HG03025 (cell line): Measurements from ENCODE around the gene UXS1.
"Not testable (repeated sequence)": the region's sequence is repeated elsewhere in the genome, so short reads cannot be mapped to it uniquely, and the experiment has no call there.

Experiments used
- ATAC-seq: cut with Tn5 transposase; IDR thresholded peaks from one replicate; pipeline ENCODE4 v1.9.1; 2021; ENCODE audit warnings: mild to moderate bottlenecking, moderate library complexity; ENCODE audit not compliant: unreplicated experiment, low FRiP score

UXS1 gene

GRCh38 chr2:106137731-106138521, 56.2 kb downstream of the UXS1 start:
- ATAC-seq = no peak

- ATAC-seq = not testable (repeated sequence)
Observed at GRCh38 chr2:106131192-106131591, 62.9 kb downstream of the UXS1 start.

DNA sequence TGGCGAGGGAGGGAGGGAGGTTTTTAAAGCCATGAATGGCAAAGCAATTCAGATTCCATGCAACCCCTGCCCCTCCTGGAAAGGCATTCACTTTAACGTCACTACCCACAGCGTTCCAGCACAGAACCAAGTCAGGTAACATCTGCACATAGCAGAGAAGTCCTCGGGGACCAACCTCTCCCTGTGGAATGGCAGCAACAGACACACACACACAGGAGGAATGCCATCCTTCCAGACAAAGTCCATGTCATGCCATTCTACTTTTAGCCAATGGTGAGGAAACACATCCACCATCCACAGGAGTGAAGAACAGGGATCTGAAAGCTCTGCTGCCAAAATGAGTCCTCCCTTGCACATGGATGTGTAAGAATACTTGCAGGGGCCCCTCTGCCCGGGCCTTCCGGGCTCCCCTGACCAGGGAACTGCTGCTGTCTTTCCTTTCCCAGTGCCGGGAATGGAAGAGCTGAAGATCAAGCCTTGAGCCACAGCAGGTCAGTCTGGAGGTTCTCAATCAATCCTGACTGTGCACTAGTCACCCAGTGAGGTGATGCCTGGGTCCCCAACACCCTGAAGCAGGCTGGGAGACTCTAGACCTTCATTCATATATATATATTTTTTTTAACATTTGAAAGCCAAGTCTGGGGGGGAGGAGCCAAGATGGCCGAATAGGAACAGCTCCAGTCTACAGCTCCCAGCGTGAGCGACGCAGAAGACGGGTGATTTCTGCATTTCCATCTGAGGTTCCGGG, 63.7 kb downstream of the UXS1 start:
- ATAC-seq = no peak

- ATAC-seq = no peak
Observed at GRCh38 chr2:106129592-106129991, 64.5 kb downstream of the UXS1 start.

GRCh38 chr2:106129150-106129549, 65.0 kb downstream of the UXS1 start:
- ATAC-seq = no peak

- ATAC-seq = no peak
Observed at GRCh38 chr2:106127776-106128268, 66.3 kb downstream of the UXS1 start.

DNA sequence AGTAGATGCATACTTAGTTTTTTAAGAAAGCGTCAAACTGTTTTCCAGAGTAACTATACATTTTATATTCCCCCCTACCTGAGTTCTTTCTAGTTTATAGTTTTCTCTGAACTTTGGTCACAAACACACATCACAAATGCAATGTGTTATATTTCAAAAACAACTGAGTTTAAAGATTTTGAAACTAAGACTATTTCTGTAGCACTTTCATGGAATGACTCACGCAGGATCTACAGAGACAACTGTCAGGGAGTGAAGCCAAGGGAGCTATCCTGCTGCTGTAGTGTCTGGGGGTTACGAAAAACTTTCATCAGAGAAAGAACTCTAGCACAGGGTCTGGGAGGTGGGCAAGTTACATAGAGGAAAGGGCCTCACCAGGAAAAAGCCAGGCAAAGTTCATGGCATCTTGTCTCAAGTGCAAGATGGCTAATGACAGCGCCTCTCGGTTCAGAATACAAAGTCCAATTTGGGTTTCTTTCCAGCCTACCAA, 66.8 kb downstream of the UXS1 start:
- no peak for ATAC-seq

DNA sequence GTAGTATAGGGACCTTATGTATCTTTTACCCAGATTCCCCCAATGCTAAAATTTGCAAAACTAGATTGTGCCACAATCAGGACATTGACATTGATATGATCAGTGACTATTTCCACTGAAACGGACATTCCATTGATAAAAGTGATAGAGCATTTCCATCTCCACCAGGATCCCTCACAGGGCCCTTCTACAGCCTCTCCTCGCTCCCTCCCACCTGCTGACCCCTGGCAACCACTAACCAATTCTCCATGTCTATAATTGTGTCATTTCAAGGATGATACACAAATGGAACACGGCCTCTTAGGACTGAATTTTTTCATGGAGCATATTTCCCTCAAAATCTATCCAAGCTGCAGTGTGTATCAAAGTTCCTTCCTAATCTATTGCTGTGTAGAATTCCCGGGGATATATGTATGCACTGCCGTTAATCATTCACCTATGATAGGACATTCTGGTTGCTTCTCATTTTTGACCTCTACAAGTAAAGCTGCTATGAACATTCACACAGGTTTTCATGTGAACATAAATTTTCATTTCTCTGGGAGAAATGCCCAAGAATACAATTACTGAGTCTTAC, 67.3 kb downstream of the UXS1 start:
- ATAC-seq = no peak

DNA sequence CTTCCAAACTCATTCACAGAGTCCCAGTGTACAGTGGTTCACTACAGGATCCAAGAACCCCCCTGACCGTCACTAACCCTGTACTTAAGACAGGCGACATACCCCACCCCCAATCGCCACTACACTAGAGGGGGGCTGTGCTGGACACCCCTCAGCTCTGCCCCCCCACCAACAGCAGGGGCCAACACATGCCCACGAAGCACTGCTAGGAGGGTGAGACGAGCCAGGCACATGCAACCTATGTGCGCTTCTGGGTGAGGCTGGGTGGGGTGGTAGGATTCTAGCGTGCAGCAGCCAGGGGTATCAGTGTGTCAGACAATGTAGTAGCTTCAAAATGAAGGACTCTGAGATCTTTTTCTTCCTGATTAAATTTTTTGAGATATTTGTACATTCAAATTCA, 67.8 kb downstream of the UXS1 start:
- no peak for ATAC-seq

DNA sequence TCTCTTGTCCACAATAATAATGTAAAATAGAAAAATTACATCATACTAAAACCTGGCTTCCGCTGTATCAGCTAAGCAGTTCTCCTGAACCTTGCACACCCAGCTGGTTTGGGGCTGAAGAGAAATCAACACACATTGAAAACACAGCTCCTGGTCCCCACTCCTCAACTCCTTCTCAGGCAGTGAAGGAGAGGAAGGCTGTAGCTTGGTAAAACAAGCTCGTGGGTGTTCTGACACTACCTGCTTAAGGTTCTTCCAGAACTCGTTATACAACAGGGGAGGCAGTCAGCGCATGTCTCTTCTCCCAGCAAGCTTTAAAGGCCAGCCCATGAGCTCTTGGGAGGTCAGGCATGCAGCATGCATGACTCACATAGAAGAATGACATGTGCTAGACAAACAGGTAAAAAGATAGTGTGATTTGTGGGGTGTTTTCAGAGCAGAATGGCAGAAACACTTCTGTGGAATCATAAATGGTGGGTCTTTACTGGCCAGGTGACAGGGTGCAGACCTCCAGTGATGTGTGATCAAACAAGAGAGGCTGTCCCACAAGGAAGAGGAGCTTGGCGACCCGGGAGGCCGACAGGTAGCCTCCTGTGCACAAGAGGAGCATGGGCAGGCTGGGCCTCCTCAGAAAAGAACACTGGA, 69.1 kb downstream of the UXS1 start:
- ATAC-seq = no peak

- ATAC-seq = no peak
Observed at GRCh38 chr2:106124106-106124756, 69.9 kb downstream of the UXS1 start.

DNA sequence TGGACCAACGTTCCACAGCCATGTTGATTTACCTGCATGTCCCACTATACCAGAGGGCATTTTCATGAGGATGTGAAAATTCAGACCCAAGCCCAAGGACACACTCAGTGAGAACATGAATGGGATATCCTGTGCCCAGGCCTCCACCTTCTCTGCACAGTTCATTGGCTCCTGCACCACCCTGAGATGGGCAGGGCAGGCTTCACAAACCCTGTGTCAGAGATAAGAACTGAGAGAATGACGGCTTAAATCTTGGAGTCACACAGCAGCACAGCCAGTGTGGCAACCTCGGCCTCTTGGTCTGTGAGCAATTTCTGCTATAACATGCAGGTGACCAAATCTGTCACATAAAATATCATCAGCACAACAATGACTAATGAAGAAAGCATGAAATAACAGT, 71.9 kb downstream of the UXS1 start:
- ATAC-seq = no peak

- ATAC-seq = no peak
Observed at GRCh38 chr2:106120432-106120831, 73.7 kb downstream of the UXS1 start.

DNA sequence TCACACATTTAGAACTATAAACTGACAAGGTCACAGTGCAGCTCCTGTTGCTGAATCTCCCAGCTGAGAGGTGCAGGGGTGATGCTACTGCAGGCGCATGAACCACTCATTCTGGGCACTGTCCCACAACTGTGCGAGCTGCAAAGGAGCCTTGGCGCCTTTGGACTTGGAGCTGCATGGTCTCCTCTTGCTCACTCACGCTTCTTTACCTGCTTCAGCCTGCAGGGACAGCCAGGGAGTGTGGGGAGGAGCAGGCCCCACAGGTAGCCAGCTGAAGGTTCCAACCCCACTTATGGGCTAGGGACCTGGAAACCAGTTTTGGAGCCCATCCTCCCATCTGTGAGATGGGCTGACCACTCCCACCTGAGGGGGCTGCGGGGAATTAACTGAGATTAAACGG, 75.0 kb downstream of the UXS1 start:
- ATAC-seq = no peak

DNA sequence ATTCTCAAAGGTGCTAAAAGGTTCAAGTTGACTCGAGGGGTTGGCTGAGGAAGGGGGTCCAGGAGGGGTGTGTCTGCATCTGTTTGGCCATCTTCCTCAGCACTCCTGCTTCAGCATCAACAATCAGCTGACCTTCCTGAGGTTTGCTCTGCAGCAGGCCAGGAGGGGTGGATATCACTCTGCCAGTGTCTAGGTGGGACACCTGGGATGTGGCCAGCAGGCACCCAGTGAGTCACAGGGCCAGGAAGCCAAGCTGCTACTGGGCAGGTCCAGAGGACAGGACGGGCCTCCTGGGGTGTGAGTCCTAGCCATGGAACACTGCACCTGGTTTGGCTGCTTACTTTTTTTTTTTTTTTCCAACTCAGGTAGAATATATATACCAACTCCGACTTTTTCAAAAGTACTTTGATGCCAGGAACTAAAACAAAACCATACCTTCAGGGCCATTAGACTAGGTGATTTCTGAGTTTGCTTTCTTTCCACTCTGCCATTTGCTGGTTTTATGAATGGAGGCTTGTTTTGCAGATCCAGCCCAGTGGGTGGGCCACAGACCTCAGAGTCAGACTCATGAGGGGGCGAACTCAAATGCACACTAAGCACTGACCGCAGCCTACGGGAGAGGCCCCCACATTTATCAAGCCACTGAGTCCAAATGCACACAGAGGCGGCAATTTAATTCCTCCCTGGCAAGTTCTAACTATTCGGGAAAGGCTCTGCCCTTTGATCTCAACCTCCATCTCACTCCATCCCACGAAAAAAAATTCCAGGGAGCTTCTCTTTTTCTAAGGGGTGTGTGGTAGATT, 76.0 kb downstream of the UXS1 start:
- ATAC-seq = no peak

DNA sequence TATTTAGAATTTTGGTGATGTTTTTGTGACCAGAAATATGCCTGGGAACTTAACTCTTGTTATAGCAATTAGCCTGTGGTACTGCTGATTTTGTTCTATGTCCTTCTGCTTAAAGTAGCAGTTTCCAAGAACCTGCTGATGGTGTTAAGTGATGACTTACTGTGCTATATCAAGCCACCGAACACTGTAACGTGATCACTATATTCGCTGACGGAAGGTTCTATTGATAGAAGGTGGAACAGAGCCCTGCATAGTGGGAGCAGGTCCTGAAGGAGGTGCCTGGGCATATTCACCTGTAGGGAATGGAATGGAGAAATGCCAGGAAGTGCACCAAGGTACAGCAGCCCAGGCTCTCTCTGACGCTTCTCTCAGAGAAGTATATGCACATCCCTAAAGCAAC, 76.8 kb downstream of the UXS1 start:
- ATAC-seq = no peak

DNA sequence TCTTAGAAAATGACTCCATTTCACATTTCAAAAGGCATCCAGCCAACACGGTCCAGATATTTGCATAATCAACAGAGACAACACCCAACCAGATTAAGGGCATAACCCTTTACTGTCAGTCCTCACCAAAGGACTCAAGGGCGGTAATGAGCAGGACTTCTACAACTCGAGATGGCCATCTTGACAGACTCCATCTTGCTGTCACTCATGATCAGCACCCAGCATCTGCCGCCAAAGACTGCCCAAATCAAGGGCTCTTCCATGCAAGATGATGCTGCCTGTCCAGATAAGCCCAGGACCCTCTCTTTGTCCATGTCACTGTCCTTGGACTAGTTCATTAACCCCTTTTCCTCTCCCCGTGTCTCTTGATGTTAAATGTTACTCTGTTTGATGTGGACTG, 77.9 kb downstream of the UXS1 start:
- no peak for ATAC-seq

DNA sequence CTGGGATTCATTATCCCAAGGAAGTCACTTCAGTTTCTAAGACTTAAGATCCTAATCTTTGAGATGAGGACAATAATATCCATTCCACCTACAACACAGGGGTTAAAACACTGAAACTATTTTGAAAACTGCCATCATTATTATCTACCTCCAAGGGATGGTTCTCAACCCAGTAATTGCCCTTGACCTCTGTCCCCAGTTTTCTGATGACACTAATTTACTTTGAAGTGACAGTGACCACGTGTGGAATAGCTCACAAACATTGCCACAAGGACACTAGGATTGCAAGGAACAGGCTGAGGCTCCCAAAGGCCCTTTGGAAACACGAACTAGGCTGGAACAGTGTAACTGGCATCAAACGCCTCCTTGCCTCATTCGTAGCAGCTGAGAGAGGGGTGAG, 78.4 kb downstream of the UXS1 start:
- no peak for ATAC-seq

GRCh38 chr2:106115250-106115649, 78.9 kb downstream of the UXS1 start:
- ATAC-seq = peak; percentile 48

- ATAC-seq = no peak
Observed at GRCh38 chr2:106114166-106114565, 79.9 kb downstream of the UXS1 start.
